Measurements from ENCODE around the gene SHROOM3.

The SHROOM3 gene

GRCh38 chr4:76624931-76625715 lies 190.1 kb downstream of the SHROOM3 start:
- DNase-seq: no peak
- no peaks in the 10 kb centered on the region for H3K4me1 ChIP-seq (ENCODE audit: control extremely low read depth in 1 of 4, control insufficient read depth in 4 of 4, insufficient read depth in 4 of 4, low read length in 3 of 4)
- 6% methylated on average over 2 of the region's 3 CpGs for WGBS (ENCODE audit: insufficient coverage)
- H3K4me3 ChIP-seq (ENCODE audit: control insufficient read depth in 1 of 7, extremely low read depth in 1 of 7, insufficient read depth in 4 of 7, low read depth in 2 of 7, low read length in 6 of 7): no peak overlapping the region
- H3K36me3 ChIP-seq (ENCODE audit: control insufficient read depth in 4 of 4, insufficient read depth in 4 of 4, low read length in 3 of 4): no peaks in the 10 kb centered on the region
- no peaks in the 10 kb centered on the region for H3K27me3 ChIP-seq (replicated peaks in 2 of 5; ENCODE audit: control insufficient read depth in 4 of 5, insufficient read depth in 5 of 5, low read length in 4 of 5)
- H3K9me3 ChIP-seq (ENCODE audit: control extremely low read depth in 1 of 5, control insufficient read depth in 4 of 5, insufficient read depth in 2 of 5, low read depth in 1 of 5, low read length in 4 of 5): no peaks in the 10 kb centered on the region
- POLR2A ChIA-PET: no interaction called here
- CTCF ChIA-PET: no interaction called here
- no peak overlapping the region for H3K27ac ChIP-seq (ENCODE audit: insufficient read depth in 1 of 2, low read depth in 1 of 2, low read length in 2 of 2, poor library complexity in 1 of 2, severe bottlenecking in 2 of 2)

GRCh38 chr4:76626686-76627465 lies 191.8 kb downstream of the SHROOM3 start:
- DNase-seq: no peak
- Histone ChIP-seq H3K27me3 (replicated peaks in 2 of 5; ENCODE audit: control insufficient read depth in 4 of 5, insufficient read depth in 5 of 5, low read length in 4 of 5) (no peaks in the 10 kb centered on the region), H3K4me1 (ENCODE audit: control extremely low read depth in 1 of 4, control insufficient read depth in 4 of 4, insufficient read depth in 4 of 4, low read length in 3 of 4) (no peaks in the 10 kb centered on the region), H3K27ac (ENCODE audit: insufficient read depth in 1 of 2, low read depth in 1 of 2, low read length in 2 of 2, poor library complexity in 1 of 2, severe bottlenecking in 2 of 2) (no peak overlapping the region), H3K4me3 (ENCODE audit: control insufficient read depth in 1 of 7, extremely low read depth in 1 of 7, insufficient read depth in 4 of 7, low read depth in 2 of 7, low read length in 6 of 7) (no peak overlapping the region), H3K36me3 (ENCODE audit: control insufficient read depth in 4 of 4, insufficient read depth in 4 of 4, low read length in 3 of 4) (no peaks in the 10 kb centered on the region), H3K9me3 (ENCODE audit: control extremely low read depth in 1 of 5, control insufficient read depth in 4 of 5, insufficient read depth in 2 of 5, low read depth in 1 of 5, low read length in 4 of 5) (no peaks in the 10 kb centered on the region)
- WGBS (ENCODE audit: insufficient coverage): 93% methylated on average over 2 of the region's 5 CpGs
- POLR2A ChIA-PET: interaction anchor here (0.6 kb wide), 1 partner anchor 22 kb away, joined by 4 read pairs; no protein-coding TSS in a partner anchor
- CTCF ChIA-PET: no interaction called here

- WGBS (ENCODE audit: insufficient coverage): no CpG with 5 or more reads among the region's 1 CpG
These were observed 193.2 kb downstream of the SHROOM3 start for GRCh38 chr4:76628251-76628650.

GRCh38 chr4:76630741-76631140 lies 195.7 kb downstream of the SHROOM3 start:
- POLR2A ChIA-PET: no interaction called here
- H3K4me1 ChIP-seq (ENCODE audit: control extremely low read depth in 1 of 4, control insufficient read depth in 4 of 4, insufficient read depth in 4 of 4, low read length in 3 of 4): no peaks in the 10 kb centered on the region
- H3K27ac ChIP-seq (ENCODE audit: insufficient read depth in 1 of 2, low read depth in 1 of 2, low read length in 2 of 2, poor library complexity in 1 of 2, severe bottlenecking in 2 of 2): no peak overlapping the region
- peaks cover 0 to 2% (median 0%) of the 10 kb centered on the region in 5 experiments for H3K27me3 ChIP-seq (replicated peaks in 2 of 5; ENCODE audit: control insufficient read depth in 4 of 5, insufficient read depth in 5 of 5, low read length in 4 of 5)
- no peak for DNase-seq
- whole genome bisulfite sequencing (ENCODE audit: insufficient coverage): 100% methylated on average over 1 of the region's 1 CpG
- H3K9me3 ChIP-seq (ENCODE audit: control extremely low read depth in 1 of 5, control insufficient read depth in 4 of 5, insufficient read depth in 2 of 5, low read depth in 1 of 5, low read length in 4 of 5): no peaks in the 10 kb centered on the region
- H3K4me3 ChIP-seq (ENCODE audit: control insufficient read depth in 1 of 7, extremely low read depth in 1 of 7, insufficient read depth in 4 of 7, low read depth in 2 of 7, low read length in 6 of 7): no peak overlapping the region
- no peaks in the 10 kb centered on the region for H3K36me3 ChIP-seq (ENCODE audit: control insufficient read depth in 4 of 4, insufficient read depth in 4 of 4, low read length in 3 of 4)
- CTCF ChIA-PET: interaction anchor here (0.7 kb wide), 1 partner anchor 36 kb away, joined by 3 read pairs; no protein-coding TSS in a partner anchor

More at GRCh38 chr4:76628251-76628650, 193.2 kb downstream of the SHROOM3 start:
- no peaks in the 10 kb centered on the region for H3K27me3 ChIP-seq (replicated peaks in 2 of 5; ENCODE audit: control insufficient read depth in 4 of 5, insufficient read depth in 5 of 5, low read length in 4 of 5)
- H3K36me3 ChIP-seq (ENCODE audit: control insufficient read depth in 4 of 4, insufficient read depth in 4 of 4, low read length in 3 of 4): no peaks in the 10 kb centered on the region
- no peaks in the 10 kb centered on the region for H3K9me3 ChIP-seq (ENCODE audit: control extremely low read depth in 1 of 5, control insufficient read depth in 4 of 5, insufficient read depth in 2 of 5, low read depth in 1 of 5, low read length in 4 of 5)
- ChIA-PET CTCF (no interaction called here), POLR2A (no interaction called here)
- DNase-seq: no peak
- H3K4me3 ChIP-seq (ENCODE audit: control insufficient read depth in 1 of 7, extremely low read depth in 1 of 7, insufficient read depth in 4 of 7, low read depth in 2 of 7, low read length in 6 of 7): no peak overlapping the region
- no peak overlapping the region for H3K27ac ChIP-seq (ENCODE audit: insufficient read depth in 1 of 2, low read depth in 1 of 2, low read length in 2 of 2, poor library complexity in 1 of 2, severe bottlenecking in 2 of 2)
- H3K4me1 ChIP-seq (ENCODE audit: control extremely low read depth in 1 of 4, control insufficient read depth in 4 of 4, insufficient read depth in 4 of 4, low read length in 3 of 4): no peaks in the 10 kb centered on the region

- CTCF ChIA-PET: no interaction called here
- 17% methylated on average over 1 of the region's 3 CpGs for whole genome bisulfite sequencing (ENCODE audit: insufficient coverage)
- DNase-seq: no peak
- Histone ChIP-seq H3K27ac (ENCODE audit: insufficient read depth in 1 of 2, low read depth in 1 of 2, low read length in 2 of 2, poor library complexity in 1 of 2, severe bottlenecking in 2 of 2) (no peak overlapping the region), H3K4me3 (ENCODE audit: control insufficient read depth in 1 of 7, extremely low read depth in 1 of 7, insufficient read depth in 4 of 7, low read depth in 2 of 7, low read length in 6 of 7) (no peak overlapping the region), H3K27me3 (replicated peaks in 2 of 5; ENCODE audit: control insufficient read depth in 4 of 5, insufficient read depth in 5 of 5, low read length in 4 of 5) (peaks cover 0 to 5% (median 0%) of the 10 kb centered on the region in 5 experiments), H3K36me3 (ENCODE audit: control insufficient read depth in 4 of 4, insufficient read depth in 4 of 4, low read length in 3 of 4) (no peaks in the 10 kb centered on the region), H3K9me3 (ENCODE audit: control extremely low read depth in 1 of 5, control insufficient read depth in 4 of 5, insufficient read depth in 2 of 5, low read depth in 1 of 5, low read length in 4 of 5) (peaks cover 0 to 2% (median 0%) of the 10 kb centered on the region in 5 experiments), H3K4me1 (ENCODE audit: control extremely low read depth in 1 of 4, control insufficient read depth in 4 of 4, insufficient read depth in 4 of 4, low read length in 3 of 4) (no peaks in the 10 kb centered on the region)
- POLR2A ChIA-PET: no interaction called here
These were observed 199.2 kb downstream of the SHROOM3 start for GRCh38 chr4:76634220-76634619.

GRCh38 chr4:76637712-76638361 lies 202.8 kb downstream of the SHROOM3 start:
- H3K4me3 ChIP-seq (ENCODE audit: control insufficient read depth in 1 of 7, extremely low read depth in 1 of 7, insufficient read depth in 4 of 7, low read depth in 2 of 7, low read length in 6 of 7): no peak overlapping the region
- peaks cover 0 to 5% (median 0%) of the 10 kb centered on the region in 5 experiments for H3K27me3 ChIP-seq (replicated peaks in 2 of 5; ENCODE audit: control insufficient read depth in 4 of 5, insufficient read depth in 5 of 5, low read length in 4 of 5)
- 100% methylated on average over 1 of the region's 5 CpGs for WGBS (ENCODE audit: insufficient coverage)
- CTCF ChIA-PET: interaction anchor here (0.7 kb wide), 1 partner anchor 75 kb away, joined by 3 read pairs; no protein-coding TSS in a partner anchor
- POLR2A ChIA-PET: no interaction called here
- H3K27ac ChIP-seq (ENCODE audit: insufficient read depth in 1 of 2, low read depth in 1 of 2, low read length in 2 of 2, poor library complexity in 1 of 2, severe bottlenecking in 2 of 2): no peak overlapping the region
- no peaks in the 10 kb centered on the region for H3K4me1 ChIP-seq (ENCODE audit: control extremely low read depth in 1 of 4, control insufficient read depth in 4 of 4, insufficient read depth in 4 of 4, low read length in 3 of 4)
- H3K9me3 ChIP-seq (ENCODE audit: control extremely low read depth in 1 of 5, control insufficient read depth in 4 of 5, insufficient read depth in 2 of 5, low read depth in 1 of 5, low read length in 4 of 5): peaks cover 0 to 2% (median 0%) of the 10 kb centered on the region in 5 experiments
- no peaks in the 10 kb centered on the region for H3K36me3 ChIP-seq (ENCODE audit: control insufficient read depth in 4 of 4, insufficient read depth in 4 of 4, low read length in 3 of 4)
- DNase-seq: no peak
